ENCODE measurements around the gene ADAM12. TPM values are rescaled to one million over a fixed set of nuclear protein-coding genes. Genes with fewer than 3 reads are reported as not detected.

ADAM12 gene
- total and polyA plus RNA-seq, 10 donors, result 0.51 to 7.0 (median 1.0) TPM

DNA sequence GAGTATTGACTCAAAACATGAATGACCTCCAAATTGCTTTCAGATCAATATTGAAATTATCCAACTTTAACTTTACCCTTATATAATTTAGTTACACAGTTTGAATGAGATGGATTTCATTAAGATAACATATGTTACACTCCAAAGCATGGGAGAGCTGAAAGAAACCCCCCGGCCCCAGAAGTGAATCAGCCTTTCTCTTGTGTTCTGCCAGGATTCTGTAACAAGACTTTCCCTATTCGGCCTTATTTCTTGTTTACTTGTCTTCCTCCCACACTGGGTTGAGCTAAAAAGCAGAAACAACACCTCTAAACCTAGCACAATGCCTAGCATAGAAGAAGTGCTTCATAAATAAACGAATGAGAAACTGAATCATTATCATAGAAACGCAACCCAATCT lies 224.8 kb downstream of the ADAM12 start:
- DNase-seq, result no peak
- intact Hi-C loops (cut with DNase I; ENCODE audit: low total_unique reads), result no loop called here
- WGBS, 5 donors, result 83 to 91% (median 87%) methylated on average over 4 of the region's 4 CpGs

DNA sequence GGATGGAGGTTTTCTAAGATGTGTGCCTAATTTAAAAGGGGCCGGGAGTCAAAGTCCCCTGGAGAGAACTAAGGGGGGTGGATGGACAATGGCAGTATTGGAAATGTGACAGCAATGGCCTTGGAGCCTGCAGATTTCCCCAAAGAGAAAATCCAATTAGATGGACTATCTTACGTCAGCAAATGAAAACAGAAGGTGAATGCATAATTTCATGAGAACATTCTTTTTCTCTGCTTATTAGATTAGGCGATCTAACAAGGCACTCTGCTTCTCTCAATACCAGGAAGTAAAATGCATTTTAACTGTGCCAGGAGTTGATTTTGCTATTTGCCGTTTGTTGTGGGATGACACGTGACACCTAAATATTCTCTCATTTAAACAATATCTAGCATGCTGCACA lies 226.6 kb downstream of the ADAM12 start:
- DNase-seq, result no peak
- peaks cover 0 to 7% (median 0%) of the 10 kb centered on the region in 7 donors for H3K27me3 ChIP-seq (replicated peaks in 1 of 7)
- peaks cover 0 to 4% (median 0%) of the 10 kb centered on the region in 8 donors for H3K9me3 ChIP-seq
- no peak overlapping the region for H3K4me3 ChIP-seq
- no peaks in the 10 kb centered on the region for H3K36me3 ChIP-seq
- peaks cover 0 to 6% (median 0%) of the 10 kb centered on the region in 6 donors for H3K4me1 ChIP-seq
- TF ChIP-seq, protein P1, sequence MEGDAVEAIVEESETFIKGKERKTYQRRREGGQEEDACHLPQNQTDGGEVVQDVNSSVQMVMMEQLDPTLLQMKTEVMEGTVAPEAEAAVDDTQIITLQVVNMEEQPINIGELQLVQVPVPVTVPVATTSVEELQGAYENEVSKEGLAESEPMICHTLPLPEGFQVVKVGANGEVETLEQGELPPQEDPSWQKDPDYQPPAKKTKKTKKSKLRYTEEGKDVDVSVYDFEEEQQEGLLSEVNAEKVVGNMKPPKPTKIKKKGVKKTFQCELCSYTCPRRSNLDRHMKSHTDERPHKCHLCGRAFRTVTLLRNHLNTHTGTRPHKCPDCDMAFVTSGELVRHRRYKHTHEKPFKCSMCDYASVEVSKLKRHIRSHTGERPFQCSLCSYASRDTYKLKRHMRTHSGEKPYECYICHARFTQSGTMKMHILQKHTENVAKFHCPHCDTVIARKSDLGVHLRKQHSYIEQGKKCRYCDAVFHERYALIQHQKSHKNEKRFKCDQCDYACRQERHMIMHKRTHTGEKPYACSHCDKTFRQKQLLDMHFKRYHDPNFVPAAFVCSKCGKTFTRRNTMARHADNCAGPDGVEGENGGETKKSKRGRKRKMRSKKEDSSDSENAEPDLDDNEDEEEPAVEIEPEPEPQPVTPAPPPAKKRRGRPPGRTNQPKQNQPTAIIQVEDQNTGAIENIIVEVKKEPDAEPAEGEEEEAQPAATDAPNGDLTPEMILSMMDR (IDR thresholded peaks at IDR 0.05 in 8 of 11, conservative IDR thresholded peaks at IDR 0.05 in 3 of 11), result no peak
- TF ChIP-seq POLR2A (IDR thresholded peaks at IDR 0.05) (no peak), POLR2AphosphoS5 (IDR thresholded peaks at IDR 0.05) (no peak)
- no peak overlapping the region for H3K27ac ChIP-seq
- intact Hi-C loops (cut with DNase I; ENCODE audit: low total_unique reads), result no loop called here
- WGBS, 5 donors, result 68 to 75% (median 71%) methylated on average over 5 of the region's 5 CpGs

More for the DNA sequence above, 224.8 kb downstream of the ADAM12 start:
- H3K27ac ChIP-seq, result no peak overlapping the region
- peaks cover 0 to 5% (median 0%) of the 10 kb centered on the region in 7 donors for H3K27me3 ChIP-seq (replicated peaks in 1 of 7)
- no peaks in the 10 kb centered on the region for H3K4me1 ChIP-seq
- no peak overlapping the region for H3K4me3 ChIP-seq
- H3K9me3 ChIP-seq, result peaks cover 0 to 4% (median 0%) of the 10 kb centered on the region in 8 donors
- TF ChIP-seq POLR2A (IDR thresholded peaks at IDR 0.05) (no peak), POLR2AphosphoS5 (IDR thresholded peaks at IDR 0.05) (no peak)
- TF ChIP-seq, protein P1 (IDR thresholded peaks at IDR 0.05 in 8 of 11, conservative IDR thresholded peaks at IDR 0.05 in 3 of 11), result no peak
- no peaks in the 10 kb centered on the region for H3K36me3 ChIP-seq

GRCh38 chr10:126160971-126161630 lies 227.2 kb downstream of the ADAM12 start:
- Histone ChIP-seq H3K9me3 (peaks cover 0 to 4% (median 0%) of the 10 kb centered on the region in 8 donors), H3K4me1 (peaks cover 0 to 12% (median 0%) of the 10 kb centered on the region in 6 donors), H3K27ac (no peak overlapping the region), H3K36me3 (no peaks in the 10 kb centered on the region), H3K27me3 (replicated peaks in 1 of 7) (peaks cover 0 to 7% (median 0%) of the 10 kb centered on the region in 7 donors), H3K4me3 (no peak overlapping the region)
- intact Hi-C loops (cut with DNase I; ENCODE audit: low total_unique reads), result no loop called here
- DNase-seq, result no peak
- TF ChIP-seq, protein P1 (IDR thresholded peaks at IDR 0.05 in 8 of 11, conservative IDR thresholded peaks at IDR 0.05 in 3 of 11), result no peak
- TF ChIP-seq POLR2A (IDR thresholded peaks at IDR 0.05) (no peak), POLR2AphosphoS5 (IDR thresholded peaks at IDR 0.05) (no peak)
- 84 to 87% (median 85%) methylated on average over 10 of the region's 10 CpGs for WGBS, 5 donors

DNA sequence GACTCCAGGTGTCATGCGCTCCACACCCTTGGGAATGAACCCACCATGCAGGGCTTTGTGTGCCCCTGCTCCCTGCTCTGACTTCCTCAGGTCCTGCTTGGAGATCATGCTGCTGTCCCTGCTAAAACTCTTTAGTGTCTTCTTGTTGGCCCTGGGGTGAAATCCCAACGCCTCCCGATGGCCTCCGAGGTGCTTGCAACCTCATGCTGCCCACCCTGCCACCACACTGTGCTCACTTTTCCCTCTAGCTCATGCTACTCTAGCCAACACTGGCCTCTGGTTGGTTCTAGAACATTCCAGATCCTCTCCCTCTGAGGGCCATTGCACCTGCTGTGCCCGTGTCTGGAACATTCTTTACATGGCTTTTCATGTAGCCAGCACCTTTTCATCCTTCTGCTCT lies 227.7 kb downstream of the ADAM12 start:
- TF ChIP-seq POLR2A (IDR thresholded peaks at IDR 0.05) (no peak), POLR2AphosphoS5 (IDR thresholded peaks at IDR 0.05) (no peak)
- TF ChIP-seq, protein P1 (IDR thresholded peaks at IDR 0.05 in 8 of 11, conservative IDR thresholded peaks at IDR 0.05 in 3 of 11), result no peak
- Histone ChIP-seq H3K4me3 (no peak overlapping the region), H3K4me1 (peaks cover 0 to 18% (median 0%) of the 10 kb centered on the region in 6 donors), H3K9me3 (peaks cover 0 to 4% (median 0%) of the 10 kb centered on the region in 8 donors), H3K27ac (no peak overlapping the region), H3K36me3 (no peaks in the 10 kb centered on the region), H3K27me3 (replicated peaks in 1 of 7) (peaks cover 0 to 7% (median 0%) of the 10 kb centered on the region in 7 donors)
- DNase-seq, result no peak
- 63 to 75% (median 73%) methylated on average over 5 of the region's 5 CpGs for WGBS, 5 donors
- intact Hi-C loops (cut with DNase I; ENCODE audit: low total_unique reads), result no loop called here

Measured in spleen (tissue), 11 donors.